Sigmoid colon (tissue), 4 donors: ENCODE results near the gene USP12.

ENCODE experiments used
- CTCF ChIP-seq, 4 experiments: fragments of 450-650 bp in 3 of 4; fragments of 200-600 bp in 1 of 4; IDR thresholded peaks; one replicate each; pipeline ENCODE4 v1.5.1; 2016 to 2019; ENCODE audit warnings: antibody characterized with exemption in 4 of 4, mild to moderate bottlenecking in 3 of 4, moderate library complexity in 2 of 4
- POLR2AphosphoS5 ChIP-seq, 4 donors: sonication (generic); formaldehyde crosslinking; IDR thresholded peaks; one replicate each; pipeline ENCODE4 v1.6.1; 2017; ENCODE audit warnings: antibody characterized with exemption in 4 of 4

- TF ChIP-seq CTCF (IDR thresholded peaks at IDR 0.05) (no peak), POLR2AphosphoS5 (IDR thresholded peaks at IDR 0.05) (no peak)
Observed at GRCh38 chr13:27064252-27064995, 107.2 kb downstream of the USP12 start.
